Hematopoietic multipotent progenitor cell treated with erythropoietin and hydrocortisone succinate and interleukin-3 and kit ligand, for 4 days (in vitro differentiated cells): ENCODE results near the gene SLAMF1.

Experiments used
- DNase-seq: peaks from one replicate; pipeline ENCODE4 v3.0.0-alpha.2; 2015

Gene SLAMF1

DNA sequence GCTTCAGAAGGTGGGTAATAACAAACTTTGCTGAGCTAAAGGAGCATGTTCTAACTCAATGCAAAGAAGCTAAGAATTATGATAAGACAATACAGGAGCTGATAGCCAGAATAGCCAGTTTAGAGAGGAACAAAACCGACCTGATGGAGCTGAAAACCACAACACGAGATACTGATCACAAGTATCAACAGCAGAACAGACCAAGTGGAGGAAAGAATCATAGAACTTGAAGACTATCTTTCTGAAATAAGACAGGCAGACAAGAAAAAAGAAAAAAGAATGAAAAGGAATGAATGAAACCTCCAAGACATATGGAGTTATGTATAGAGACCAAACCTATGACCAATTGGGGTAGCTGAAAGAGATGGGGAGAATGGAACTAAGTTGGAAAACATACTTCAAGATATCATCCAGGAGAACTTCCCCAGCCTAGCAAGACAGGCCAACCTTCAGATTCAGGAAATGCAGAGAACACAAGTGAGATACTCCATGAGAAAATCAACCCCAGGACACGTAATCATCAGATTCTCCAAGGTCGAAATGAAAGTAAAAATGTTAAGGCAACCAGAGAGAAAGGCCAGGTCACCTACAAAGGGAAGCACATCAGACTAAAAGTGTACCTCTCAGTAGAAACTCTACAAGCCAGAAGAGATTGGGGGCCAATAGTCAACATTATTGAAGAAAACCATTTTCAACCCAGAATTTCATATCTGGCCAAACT, 88.0 kb downstream of the SLAMF1 start:
- peak; percentile 79 for DNase-seq
